GM18951 (cell line): ENCODE measurements around the gene FZR1.

Experiments
- POLR2A ChIP-seq: IDR thresholded peaks from 4 replicates; pipeline ENCODE4 v1.6.1; 2011; ENCODE audit warnings: mild to moderate bottlenecking; ENCODE audit not compliant: insufficient read length, insufficient read depth; ENCODE audit errors: extremely low read depth
- in situ Hi-C: fragments of 300-500 bp; cut with MboI; formaldehyde crosslinking; loops from one replicate; pipeline ENCODE4 v1.12.0; 2022; ENCODE audit warnings: low sequenced_read_pairs, mixed read lengths, inconsistent platforms; ENCODE audit not compliant: unreplicated experiment

FZR1 gene

GRCh38 chr19:3505598-3506383 is at the start of gene FZR1:
Gene FZR1 (plus strand): TSS chr19:3506311. CDS start chr19:3522990, 16,679 bp downstream.
- TF ChIP-seq POLR2A = peak; percentile 72
- in situ Hi-C loops = no loop called here

GRCh38 chr19:3456925-3457527 is 49.1 kb upstream of the FZR1 start:
- TF ChIP-seq POLR2A = no peak
- in situ Hi-C loops = no loop called here

- in situ Hi-C loops = no loop called here
- TF ChIP-seq POLR2A = no peak
Observed at GRCh38 chr19:3457528-3458228, 48.4 kb upstream of the FZR1 start.

GRCh38 chr19:3458229-3459088 is 47.7 kb upstream of the FZR1 start:
- TF ChIP-seq POLR2A = no peak
- in situ Hi-C loops = no loop called here

GRCh38 chr19:3459089-3459881 is 46.8 kb upstream of the FZR1 start:
- TF ChIP-seq POLR2A = no peak
- in situ Hi-C loops = no loop called here

- no peak for TF ChIP-seq POLR2A
- in situ Hi-C loops = no loop called here
Observed at GRCh38 chr19:3459965-3460582, 46.0 kb upstream of the FZR1 start.

- in situ Hi-C loops = no loop called here
- TF ChIP-seq POLR2A = no peak
Observed at GRCh38 chr19:3462991-3463713, 43.0 kb upstream of the FZR1 start.

GRCh38 chr19:3463714-3464586 is 42.2 kb upstream of the FZR1 start:
- no peak for TF ChIP-seq POLR2A
- in situ Hi-C loops = no loop called here

- no peak for TF ChIP-seq POLR2A
- in situ Hi-C loops = no loop called here
Observed at GRCh38 chr19:3464587-3465235, 41.4 kb upstream of the FZR1 start.

GRCh38 chr19:3465552-3465951 is 40.6 kb upstream of the FZR1 start:
- no peak for TF ChIP-seq POLR2A
- in situ Hi-C loops = no loop called here
